Transverse colon (tissue), 4 donors: ENCODE measurements around the gene MBNL1.

ENCODE experiments used
- EP300 ChIP-seq: sonication (generic); formaldehyde crosslinking; IDR thresholded peaks from one replicate; pipeline ENCODE4 v1.6.1; 2017; ENCODE audit warnings: antibody characterized with exemption, low read depth
- POLR2A ChIP-seq: fragments of 450-650 bp; IDR thresholded peaks from one replicate; pipeline ENCODE4 v1.6.1; 2016; ENCODE audit warnings: antibody characterized with exemption, mild to moderate bottlenecking, moderate library complexity
- POLR2AphosphoS5 ChIP-seq, 3 donors: sonication (generic); formaldehyde crosslinking; IDR thresholded peaks; one replicate each; pipeline ENCODE4 v1.6.1; 2016; ENCODE audit warnings: antibody characterized with exemption in 3 of 3
- TF ChIP-seq, protein P1 (sequence below), 5 experiments: fragments of 200-600 bp in 3 of 5; fragments of 450-650 bp in 2 of 5; sonication (generic) in 3 of 5; IDR thresholded peaks; 1 replicate in 2 of 5; 2 replicates in 3 of 5; pipeline ENCODE4 v1.5.1; 2016 to 2017; ENCODE audit warnings: antibody characterized with exemption in 5 of 5, inconsistent platforms in 3 of 5, mild to moderate bottlenecking in 2 of 5, moderate library complexity in 1 of 5

DNA sequence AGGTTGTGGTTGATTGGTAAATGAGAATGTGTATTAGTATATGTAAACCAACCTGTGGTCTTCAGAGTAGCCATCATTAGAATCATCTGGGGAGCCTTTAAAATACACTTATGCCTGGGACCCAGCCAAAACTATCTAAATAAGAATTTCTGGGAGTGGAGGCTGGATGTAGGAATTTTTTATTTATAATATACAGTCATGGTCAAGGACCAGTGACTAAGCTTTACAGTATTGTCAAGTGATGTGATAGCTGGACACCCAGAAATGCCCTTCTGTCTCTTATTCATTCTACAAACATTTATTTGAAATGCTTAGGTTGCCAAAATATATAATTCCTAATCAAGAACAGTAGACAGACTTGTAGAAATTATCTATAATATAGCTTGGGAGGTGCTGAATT is 132.2 kb downstream of the MBNL1 start:
- TF ChIP-seq, protein P1, sequence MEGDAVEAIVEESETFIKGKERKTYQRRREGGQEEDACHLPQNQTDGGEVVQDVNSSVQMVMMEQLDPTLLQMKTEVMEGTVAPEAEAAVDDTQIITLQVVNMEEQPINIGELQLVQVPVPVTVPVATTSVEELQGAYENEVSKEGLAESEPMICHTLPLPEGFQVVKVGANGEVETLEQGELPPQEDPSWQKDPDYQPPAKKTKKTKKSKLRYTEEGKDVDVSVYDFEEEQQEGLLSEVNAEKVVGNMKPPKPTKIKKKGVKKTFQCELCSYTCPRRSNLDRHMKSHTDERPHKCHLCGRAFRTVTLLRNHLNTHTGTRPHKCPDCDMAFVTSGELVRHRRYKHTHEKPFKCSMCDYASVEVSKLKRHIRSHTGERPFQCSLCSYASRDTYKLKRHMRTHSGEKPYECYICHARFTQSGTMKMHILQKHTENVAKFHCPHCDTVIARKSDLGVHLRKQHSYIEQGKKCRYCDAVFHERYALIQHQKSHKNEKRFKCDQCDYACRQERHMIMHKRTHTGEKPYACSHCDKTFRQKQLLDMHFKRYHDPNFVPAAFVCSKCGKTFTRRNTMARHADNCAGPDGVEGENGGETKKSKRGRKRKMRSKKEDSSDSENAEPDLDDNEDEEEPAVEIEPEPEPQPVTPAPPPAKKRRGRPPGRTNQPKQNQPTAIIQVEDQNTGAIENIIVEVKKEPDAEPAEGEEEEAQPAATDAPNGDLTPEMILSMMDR (IDR thresholded peaks at IDR 0.05), result no peak
- no peak for TF ChIP-seq POLR2A
- no peak for TF ChIP-seq EP300
- TF ChIP-seq POLR2AphosphoS5 (IDR thresholded peaks at IDR 0.05), result no peak
